Measurements from ENCODE around the gene AVPI1.
"Not testable (repeated sequence)": the region's sequence is repeated elsewhere in the genome, so short reads cannot be mapped to it uniquely, and the experiment has no call there.

Gene AVPI1

DNA sequence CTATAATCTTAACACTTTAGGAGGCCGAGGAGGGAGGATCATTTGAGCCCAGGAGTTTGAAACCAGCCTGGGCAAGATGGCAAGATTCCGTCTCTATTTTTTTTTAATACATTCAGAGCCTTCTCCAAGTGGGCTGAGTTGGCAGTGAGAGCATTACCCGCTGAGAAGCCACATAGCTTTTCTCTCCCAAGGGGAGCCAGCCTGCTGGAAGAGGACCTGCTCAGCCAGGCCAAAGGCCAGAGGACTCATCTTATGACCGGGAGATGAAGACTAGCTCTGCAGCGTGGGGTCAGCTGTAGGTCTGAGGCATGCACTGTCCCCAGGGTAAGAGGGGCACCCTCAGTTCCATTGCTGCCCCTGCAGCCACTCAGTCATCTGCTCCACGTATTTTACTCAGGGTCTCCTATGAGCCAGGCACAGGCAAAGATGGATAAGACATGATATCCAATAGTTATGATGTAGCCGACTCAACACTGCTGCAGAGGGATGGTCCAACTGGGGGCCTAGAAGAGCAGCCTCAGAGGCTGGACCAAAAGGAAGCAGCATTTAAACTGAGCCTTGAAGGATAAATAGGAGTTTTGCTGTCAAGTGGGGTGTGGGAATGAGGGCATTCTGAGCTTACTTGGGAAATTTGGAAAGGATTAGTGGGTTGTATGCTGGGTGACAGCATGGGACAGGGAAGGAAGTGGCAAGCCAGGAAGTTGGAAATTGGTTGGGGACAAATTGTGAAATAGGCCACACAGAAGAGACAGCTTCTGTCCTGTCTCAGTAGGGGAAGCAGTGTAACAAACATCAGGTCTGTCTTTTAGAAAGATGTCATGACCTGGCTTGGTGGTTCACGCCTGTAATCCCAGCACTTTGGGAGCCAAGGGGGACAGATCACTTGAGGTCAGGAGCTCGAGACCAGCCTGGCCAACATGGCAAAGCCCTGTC, 24.9 kb upstream of the AVPI1 start:
- DNase-seq, result no peak

GRCh38 chr10:97708976-97709946, 22.2 kb upstream of the AVPI1 start:
- no peak for DNase-seq

DNA sequence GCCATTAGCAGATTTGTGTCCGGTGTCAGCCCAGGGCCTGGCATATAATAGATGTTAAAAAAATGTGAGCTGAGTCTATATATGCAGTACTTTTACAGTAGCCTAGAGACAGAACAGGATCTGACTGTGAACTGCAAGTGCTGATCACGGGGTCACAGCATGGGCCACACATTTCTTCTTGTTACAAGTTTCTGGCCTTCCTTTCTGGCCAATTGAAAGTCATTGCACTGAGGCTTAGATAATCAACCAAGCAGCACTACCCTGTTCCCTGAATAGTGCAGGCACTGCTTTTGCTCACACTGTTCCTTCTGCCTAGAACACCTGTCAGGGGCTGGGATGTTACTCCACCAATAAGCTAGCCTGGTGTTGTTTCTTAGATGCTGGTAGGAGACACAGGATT, 21.1 kb upstream of the AVPI1 start:
- DNase-seq, result no peak

- DNase-seq, result no peak
These were observed 20.3 kb upstream of the AVPI1 start for GRCh38 chr10:97707134-97707861.

DNA sequence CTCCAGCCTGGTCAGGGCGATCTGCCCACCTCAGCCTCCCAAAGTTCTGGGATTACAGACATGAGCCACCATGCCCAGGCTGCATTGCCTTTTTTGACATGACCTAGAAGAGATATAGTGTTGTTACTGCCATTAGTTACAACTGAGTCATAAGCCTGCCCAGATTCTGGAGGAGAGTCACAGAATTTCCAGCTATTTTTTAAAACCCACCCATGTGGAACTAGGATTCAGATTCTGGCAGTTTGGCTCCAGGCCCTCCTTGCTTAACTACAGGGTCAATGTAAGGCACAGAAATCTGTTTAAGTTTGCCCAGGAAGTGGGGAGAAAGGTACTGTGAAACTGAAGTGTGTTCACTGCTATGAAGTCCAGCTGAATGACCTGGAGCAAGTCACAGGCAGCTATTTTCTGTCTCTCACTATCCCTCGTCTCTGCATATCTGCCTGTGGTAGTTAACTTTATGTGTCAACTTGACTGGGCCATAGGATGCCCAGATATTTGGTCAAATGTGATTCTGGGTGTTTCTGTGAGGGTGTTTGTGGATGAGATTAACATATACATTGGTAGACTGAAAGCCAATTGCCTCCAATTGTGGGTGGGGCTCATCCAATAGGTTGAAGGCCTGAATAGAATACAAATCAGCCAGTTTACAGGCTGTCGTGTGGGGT, 18.1 kb upstream of the AVPI1 start:
- no peak for DNase-seq

GRCh38 chr10:97704341-97704740, 17.3 kb upstream of the AVPI1 start:
- DNase-seq, result no peak

DNA sequence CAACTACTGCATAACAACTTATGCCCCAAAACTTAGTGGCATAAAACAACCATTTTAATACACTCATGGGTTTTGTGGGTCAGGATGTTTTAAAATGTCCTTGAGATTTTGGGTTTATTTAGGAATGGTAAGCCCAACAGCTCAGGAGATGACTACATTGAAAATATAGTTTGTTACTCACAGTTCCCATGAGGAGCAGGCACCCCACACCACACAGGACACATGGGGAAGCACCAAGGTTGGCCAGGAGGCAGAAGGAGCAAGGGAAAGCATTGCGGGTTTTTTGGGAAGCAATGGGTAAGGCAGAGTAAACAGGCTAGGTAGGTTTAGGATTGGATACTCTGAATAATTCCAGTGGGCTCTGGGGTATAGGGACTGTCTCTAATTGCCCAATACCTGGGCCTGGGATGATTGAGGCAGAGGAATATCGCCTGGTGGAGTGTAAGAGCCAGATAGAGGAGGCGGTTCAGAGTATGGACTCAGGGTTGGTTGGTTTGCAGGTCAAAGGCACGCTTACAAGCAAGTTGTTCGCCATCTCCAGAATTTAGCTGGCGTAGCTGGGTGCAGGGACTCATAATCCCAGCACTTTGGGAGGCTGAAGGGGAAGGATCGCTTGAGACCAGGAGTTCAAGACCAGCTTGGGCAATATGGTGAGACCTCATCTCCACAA, 16.5 kb upstream of the AVPI1 start:
- no peak for DNase-seq

DNA sequence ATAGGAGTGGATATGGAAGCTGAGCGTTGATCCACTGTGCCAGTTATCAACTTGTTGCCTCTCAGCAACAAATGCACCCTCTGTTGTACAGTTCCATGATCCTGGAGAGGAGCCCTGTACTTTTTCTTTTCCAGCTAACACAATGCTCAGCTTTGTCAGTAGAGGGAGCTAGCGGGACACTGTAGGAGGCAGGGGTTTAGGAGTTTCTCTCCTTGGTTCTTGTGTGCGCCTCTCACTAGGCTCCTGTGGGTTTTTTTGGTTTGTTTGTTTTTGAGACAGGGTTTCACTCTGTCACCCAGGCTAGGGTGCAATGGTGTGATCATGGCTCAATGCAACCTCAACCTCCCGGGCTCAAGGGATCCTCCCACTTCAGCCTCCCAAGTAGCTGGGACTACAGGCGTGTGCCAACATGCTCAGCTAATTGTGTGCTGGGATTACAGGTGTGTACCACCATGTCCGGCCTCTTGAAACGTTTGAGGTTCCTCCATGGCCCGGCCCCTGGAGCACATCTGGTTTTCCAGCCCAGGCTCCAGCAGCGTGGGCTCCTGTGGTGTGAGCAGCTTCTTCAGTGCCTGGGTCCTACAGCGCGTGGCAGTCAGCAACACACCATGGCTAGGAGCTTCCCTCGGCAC, 14.5 kb upstream of the AVPI1 start:
- DNase-seq, result peak; percentile 31

- not testable (repeated sequence) for DNase-seq
These were observed 11.1 kb upstream of the AVPI1 start for GRCh38 chr10:97698072-97698655.

DNA sequence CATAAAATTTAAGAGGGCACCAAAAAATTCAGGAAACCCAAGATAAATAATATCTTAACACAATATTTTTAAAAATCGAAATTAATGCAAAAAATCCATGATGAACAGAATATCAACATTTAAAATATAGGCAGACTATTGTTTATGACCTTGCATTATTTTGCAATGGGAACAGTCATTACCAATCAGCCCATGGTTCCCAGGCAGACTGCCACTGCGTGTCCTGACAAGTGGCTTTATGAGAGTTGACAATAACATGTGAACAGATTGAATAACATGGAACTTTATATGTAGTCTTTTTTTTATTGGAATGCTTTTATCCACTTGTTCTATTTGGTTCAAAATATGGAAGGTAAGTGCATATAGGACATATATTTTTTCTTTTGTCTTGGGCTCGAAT, 3.1 kb upstream of the AVPI1 start:
- DNase-seq, result no peak

DNA sequence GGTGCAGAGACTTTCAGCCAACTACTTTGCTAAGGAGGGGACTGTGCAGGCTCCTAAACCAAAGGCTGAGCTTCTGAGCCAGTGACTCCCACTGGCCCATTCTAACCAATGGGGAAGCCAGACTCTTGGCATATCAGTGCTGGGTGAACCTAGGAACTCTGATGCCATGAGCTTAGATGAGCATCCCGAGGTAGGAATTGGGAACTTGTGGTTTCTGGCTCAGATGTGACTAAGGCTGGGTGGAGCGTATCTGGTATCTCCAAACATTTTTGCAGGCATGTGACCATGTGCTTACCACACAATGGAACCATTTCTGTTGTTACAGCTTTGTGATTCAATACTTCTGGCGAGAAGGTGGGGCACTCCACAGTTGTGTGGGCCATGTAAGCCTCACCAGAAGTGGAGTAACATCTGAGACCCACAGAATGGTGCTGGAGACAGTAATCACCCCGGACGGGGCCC, 2.5 kb upstream of the AVPI1 start:
- DNase-seq, result no peak

- no peak for DNase-seq
These were observed 1.0 kb upstream of the AVPI1 start for GRCh38 chr10:97687785-97688781.

GRCh38 chr10:97686301-97686961, 610 bp downstream of the AVPI1 start:
- no peak for DNase-seq

- no peak for DNase-seq
These were observed 1.6 kb downstream of the AVPI1 start for GRCh38 chr10:97685395-97685958.

DNA sequence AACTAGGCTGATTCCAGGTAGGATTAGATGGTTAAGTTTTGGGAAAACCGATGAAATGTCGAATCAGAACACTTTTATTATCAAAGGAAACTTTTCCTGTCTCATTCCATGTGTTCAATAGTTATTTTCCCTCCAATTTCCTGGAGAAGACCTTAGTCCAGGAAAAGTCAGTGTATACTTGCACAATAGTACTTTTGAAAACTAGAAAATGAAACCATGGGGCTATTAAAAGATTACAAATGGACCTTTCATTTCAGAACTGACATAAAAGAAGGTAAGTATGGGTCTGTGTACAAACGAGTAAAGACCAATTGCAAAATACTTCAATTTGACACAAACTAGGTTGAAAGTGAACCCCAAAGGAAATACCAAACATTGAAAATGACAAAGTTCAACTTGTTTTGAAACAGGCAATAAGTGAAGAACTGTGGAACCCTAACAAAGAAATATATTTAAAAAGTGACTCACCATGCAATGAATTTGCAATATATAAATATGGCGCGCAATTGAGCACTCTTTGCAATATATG, 2.1 kb downstream of the AVPI1 start:
- no peak for DNase-seq

DNA sequence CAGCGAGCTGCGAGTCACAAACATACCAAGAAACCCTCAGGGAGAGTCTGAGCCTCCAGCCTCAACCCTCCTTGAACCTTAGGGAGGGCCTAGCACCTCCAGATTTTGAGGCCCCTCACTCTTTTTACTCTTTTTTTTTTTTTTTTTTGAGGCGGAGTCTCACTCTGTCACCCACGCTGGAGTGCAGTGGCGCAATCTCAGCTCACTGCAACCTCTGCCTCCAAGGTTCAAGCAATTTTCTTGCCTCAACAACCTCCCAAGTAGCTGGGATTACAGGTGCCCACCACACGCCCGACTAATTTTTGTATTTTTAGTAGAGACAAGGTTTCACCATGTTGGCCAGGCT, 2.7 kb downstream of the AVPI1 start:
- not testable (repeated sequence) for DNase-seq

- DNase-seq, result no peak
These were observed 3.3 kb downstream of the AVPI1 start for GRCh38 chr10:97683556-97684367.
